Measurements from ENCODE around the gene NRP2.

NRP2 gene

GRCh38 chr2:205688417-205689200, 6.3 kb downstream of the NRP2 start:
- DNase-seq: no peak

GRCh38 chr2:205689820-205690219, 7.5 kb downstream of the NRP2 start:
- no peak for DNase-seq

GRCh38 chr2:205692104-205692503, 9.8 kb downstream of the NRP2 start:
- DNase-seq: no peak

- no peak for DNase-seq
Observed at GRCh38 chr2:205694256-205694655, 12.0 kb downstream of the NRP2 start.

- DNase-seq: no peak
Observed at GRCh38 chr2:205695460-205695991, 13.2 kb downstream of the NRP2 start.

GRCh38 chr2:205696331-205696926, 14.1 kb downstream of the NRP2 start:
- no peak for DNase-seq

GRCh38 chr2:205696927-205697441, 14.7 kb downstream of the NRP2 start:
- no peak for DNase-seq

- no peak for DNase-seq
Observed at GRCh38 chr2:205698286-205699268, 16.3 kb downstream of the NRP2 start.

- DNase-seq: no peak
Observed at GRCh38 chr2:205699515-205700289, 17.4 kb downstream of the NRP2 start.

GRCh38 chr2:205700331-205701132, 18.2 kb downstream of the NRP2 start:
- peak; percentile 50 to 57 for DNase-seq

GRCh38 chr2:205701509-205701908, 19.2 kb downstream of the NRP2 start:
- DNase-seq: no peak

GRCh38 chr2:205702576-205702975, 20.3 kb downstream of the NRP2 start:
- DNase-seq: no peak

- DNase-seq: no peak
Observed at GRCh38 chr2:205703471-205704126, 21.3 kb downstream of the NRP2 start.

GRCh38 chr2:205704127-205704741, 21.9 kb downstream of the NRP2 start:
- DNase-seq: no peak

GRCh38 chr2:205705511-205706349, 23.4 kb downstream of the NRP2 start:
- DNase-seq: no peak

GRCh38 chr2:205706769-205707381, 24.6 kb downstream of the NRP2 start:
- DNase-seq: peak; percentile 61 to 63

GRCh38 chr2:205708231-205708631, 25.9 kb downstream of the NRP2 start:
- no peak for DNase-seq

GRCh38 chr2:205709319-205709718, 27.0 kb downstream of the NRP2 start:
- no peak for DNase-seq

GRCh38 chr2:205712508-205712907, 30.2 kb downstream of the NRP2 start:
- no peak for DNase-seq
